Gastroesophageal sphincter (tissue), 3 donors: ENCODE data around the gene TST.

Experiments
- EP300 ChIP-seq: sonication (generic); formaldehyde crosslinking; IDR thresholded peaks from one replicate; pipeline ENCODE4 v1.6.1; 2017; ENCODE audit warnings: antibody characterized with exemption, mild to moderate bottlenecking
- POLR2A ChIP-seq, 2 donors: fragments of 450-650 bp; IDR thresholded peaks; one replicate each; pipeline ENCODE4 v1.6.1; 2017; ENCODE audit warnings: antibody characterized with exemption in 2 of 2, mild to moderate bottlenecking in 2 of 2, moderate library complexity in 1 of 2
- TF ChIP-seq, protein P1 (sequence below), 4 experiments: fragments of 200-600 bp in 2 of 4; fragments of 450-650 bp in 2 of 4; sonication (generic) in 1 of 4; IDR thresholded peaks; one replicate each; pipeline ENCODE4 v1.5.1; 2017 to 2019; ENCODE audit warnings: antibody characterized with exemption in 4 of 4, mild to moderate bottlenecking in 2 of 4, moderate library complexity in 2 of 4

- TF ChIP-seq, protein P1, sequence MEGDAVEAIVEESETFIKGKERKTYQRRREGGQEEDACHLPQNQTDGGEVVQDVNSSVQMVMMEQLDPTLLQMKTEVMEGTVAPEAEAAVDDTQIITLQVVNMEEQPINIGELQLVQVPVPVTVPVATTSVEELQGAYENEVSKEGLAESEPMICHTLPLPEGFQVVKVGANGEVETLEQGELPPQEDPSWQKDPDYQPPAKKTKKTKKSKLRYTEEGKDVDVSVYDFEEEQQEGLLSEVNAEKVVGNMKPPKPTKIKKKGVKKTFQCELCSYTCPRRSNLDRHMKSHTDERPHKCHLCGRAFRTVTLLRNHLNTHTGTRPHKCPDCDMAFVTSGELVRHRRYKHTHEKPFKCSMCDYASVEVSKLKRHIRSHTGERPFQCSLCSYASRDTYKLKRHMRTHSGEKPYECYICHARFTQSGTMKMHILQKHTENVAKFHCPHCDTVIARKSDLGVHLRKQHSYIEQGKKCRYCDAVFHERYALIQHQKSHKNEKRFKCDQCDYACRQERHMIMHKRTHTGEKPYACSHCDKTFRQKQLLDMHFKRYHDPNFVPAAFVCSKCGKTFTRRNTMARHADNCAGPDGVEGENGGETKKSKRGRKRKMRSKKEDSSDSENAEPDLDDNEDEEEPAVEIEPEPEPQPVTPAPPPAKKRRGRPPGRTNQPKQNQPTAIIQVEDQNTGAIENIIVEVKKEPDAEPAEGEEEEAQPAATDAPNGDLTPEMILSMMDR (IDR thresholded peaks at IDR 0.05): no peak
- no peak for TF ChIP-seq EP300
- no peak for TF ChIP-seq POLR2A (IDR thresholded peaks at IDR 0.05)
Measured at GRCh38 chr22:37021041-37021440, 1.8 kb upstream of the TST start.
